HG02852 (cell line): ENCODE results near the gene SRGAP1.
A peak's percentile ranks its signal among the peaks of the same experiment; 100 is the strongest.
"Not testable (repeated sequence)": the region's sequence is repeated elsewhere in the genome, so short reads cannot be mapped to it uniquely, and the experiment has no call there.

Experiments used
- ATAC-seq: cut with Tn5 transposase; IDR thresholded peaks from one replicate; pipeline ENCODE4 v1.9.1; 2021; ENCODE audit warnings: mild to moderate bottlenecking, moderate library complexity; ENCODE audit not compliant: unreplicated experiment

The SRGAP1 gene

DNA sequence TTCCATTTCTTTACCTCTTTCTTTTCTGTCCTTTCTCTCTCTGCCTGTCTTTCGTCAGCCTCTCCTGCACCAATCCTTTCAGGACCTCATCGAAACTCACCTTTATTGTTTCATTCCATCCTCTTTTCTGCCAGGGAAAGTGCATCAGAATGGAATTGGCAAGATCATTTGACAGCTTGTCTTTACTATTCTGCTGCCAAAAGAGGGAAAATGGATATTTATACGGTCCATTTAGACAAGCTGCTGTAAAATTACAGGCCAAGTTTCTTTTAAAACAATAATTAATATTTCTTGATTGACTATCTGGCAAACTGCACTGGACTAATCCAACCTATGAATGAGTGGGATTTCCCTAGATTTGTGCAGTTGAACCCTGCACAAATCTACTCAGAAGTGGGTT lies 7.6 kb upstream of the SRGAP1 start:
- no peak for ATAC-seq

GRCh38 chr12:63838411-63838810 lies 6.1 kb upstream of the SRGAP1 start:
- ATAC-seq = no peak

- no peak for ATAC-seq
Observed at GRCh38 chr12:63841011-63841410, 3.5 kb upstream of the SRGAP1 start.

DNA sequence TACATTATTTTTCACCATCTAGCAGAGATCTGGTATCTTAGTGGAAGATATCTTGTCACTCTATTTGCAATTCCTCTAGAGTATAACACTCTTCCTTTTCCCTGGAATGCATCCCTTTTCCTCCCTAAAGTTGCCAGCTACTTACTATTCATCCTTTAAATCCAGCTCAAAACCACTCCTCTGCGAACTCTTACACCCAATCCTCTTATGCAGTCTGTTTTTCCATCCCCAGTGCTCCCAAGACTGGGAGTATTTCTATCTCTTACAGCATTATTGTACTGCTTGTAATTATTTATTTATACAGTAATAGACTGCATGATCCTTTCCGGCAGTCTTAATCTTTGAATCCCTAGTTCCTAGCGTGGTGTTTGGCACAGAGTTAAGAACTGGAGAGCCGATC lies 2.9 kb upstream of the SRGAP1 start:
- no peak for ATAC-seq

DNA sequence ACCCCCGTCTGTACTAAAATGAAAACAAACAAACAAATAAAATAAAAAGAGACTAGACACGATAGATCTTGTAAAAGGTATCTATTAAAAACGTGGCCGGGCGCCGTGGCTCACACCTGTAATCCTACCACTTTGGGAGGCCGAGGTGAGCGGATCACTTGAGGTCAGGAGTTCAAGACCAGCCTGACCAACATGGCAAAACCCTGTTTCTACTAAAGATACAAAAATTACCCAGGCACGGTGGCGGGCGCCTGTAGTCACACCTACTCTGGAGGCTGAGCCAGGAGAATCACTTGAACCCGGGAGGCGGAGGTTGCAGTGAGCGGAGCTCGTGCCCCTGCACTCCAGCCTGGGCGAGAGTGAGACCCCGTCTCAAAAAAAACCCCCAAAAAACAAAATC lies 1.8 kb upstream of the SRGAP1 start:
- ATAC-seq = not testable (repeated sequence)

DNA sequence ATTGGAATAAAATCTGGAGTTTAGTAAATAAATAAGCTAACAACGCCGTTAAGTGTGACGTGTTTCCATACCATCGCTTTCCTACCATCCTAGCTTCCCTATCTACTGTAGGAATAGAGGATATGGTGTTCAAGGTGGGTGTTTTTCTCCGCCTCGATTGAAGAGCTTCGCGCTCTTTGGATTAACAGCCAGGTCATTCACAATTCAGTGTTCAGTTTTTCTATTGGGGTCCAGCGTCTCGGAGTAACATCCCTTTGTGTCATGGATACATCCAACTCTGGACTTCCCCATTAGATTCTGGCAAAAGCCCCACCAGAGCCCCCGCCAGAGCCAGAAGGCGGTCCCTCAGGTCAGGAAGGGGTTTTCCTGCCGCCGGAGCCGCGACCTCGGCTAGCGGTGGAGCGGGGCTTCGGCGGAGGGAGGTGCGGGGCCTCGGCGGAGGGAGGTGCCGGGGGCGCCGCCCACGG lies 1.2 kb upstream of the SRGAP1 start:
- ATAC-seq = no peak

- ATAC-seq = peak; percentile 95
Observed at GRCh38 chr12:63843721-63844390, 644 bp upstream of the SRGAP1 start.

GRCh38 chr12:63845726-63846125 lies 1.2 kb downstream of the SRGAP1 start:
- no peak for ATAC-seq

- ATAC-seq = no peak
Observed at GRCh38 chr12:63846238-63846967, 1.9 kb downstream of the SRGAP1 start.

GRCh38 chr12:63848450-63848849 lies 4.0 kb downstream of the SRGAP1 start:
- ATAC-seq = no peak

- ATAC-seq = no peak
Observed at GRCh38 chr12:63849106-63849620, 4.7 kb downstream of the SRGAP1 start.

GRCh38 chr12:63849641-63850040 lies 5.1 kb downstream of the SRGAP1 start:
- ATAC-seq = no peak

DNA sequence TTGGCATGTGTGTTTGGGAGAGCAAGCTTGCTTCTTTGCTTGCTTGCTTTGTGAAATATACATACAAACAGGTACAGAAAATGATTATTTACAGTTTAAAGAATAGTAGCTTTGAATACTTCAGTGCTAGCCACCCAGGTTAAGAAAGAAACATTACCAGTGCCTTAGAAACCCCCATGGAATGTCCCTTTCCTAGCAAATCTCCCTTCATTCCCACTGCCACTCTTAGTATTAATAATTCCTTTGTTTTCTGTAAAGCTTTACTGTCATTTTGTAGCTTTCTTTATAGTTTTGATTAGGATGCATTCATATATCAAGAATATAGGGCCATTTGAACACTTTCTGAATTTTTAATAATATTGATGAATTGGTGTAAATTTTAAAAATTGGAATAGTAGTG lies 9.5 kb downstream of the SRGAP1 start:
- peak; percentile 45 for ATAC-seq

DNA sequence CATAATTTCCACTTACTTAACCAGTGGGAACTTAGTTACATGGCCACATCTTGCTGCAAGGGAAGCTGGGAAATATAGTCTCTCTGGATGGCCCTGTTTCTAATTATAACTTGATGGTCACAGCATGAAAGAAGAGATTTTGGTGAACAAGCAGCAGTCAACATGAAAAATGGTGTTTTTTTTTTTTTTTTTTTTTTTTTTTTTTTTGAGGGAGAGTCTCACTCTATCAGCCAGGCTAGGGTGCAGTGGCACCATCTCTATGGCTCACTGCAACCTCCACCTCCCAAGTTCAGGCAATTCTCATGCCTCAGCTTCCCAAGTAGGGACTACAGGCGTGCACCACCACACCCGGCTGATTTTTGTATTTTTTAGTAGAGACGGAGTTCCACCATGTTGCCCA lies 10.8 kb downstream of the SRGAP1 start:
- ATAC-seq = no peak

- ATAC-seq = no peak
Observed at GRCh38 chr12:63857771-63858670, 13.5 kb downstream of the SRGAP1 start.

GRCh38 chr12:63859880-63860279 lies 15.4 kb downstream of the SRGAP1 start:
- ATAC-seq = not testable (repeated sequence)

DNA sequence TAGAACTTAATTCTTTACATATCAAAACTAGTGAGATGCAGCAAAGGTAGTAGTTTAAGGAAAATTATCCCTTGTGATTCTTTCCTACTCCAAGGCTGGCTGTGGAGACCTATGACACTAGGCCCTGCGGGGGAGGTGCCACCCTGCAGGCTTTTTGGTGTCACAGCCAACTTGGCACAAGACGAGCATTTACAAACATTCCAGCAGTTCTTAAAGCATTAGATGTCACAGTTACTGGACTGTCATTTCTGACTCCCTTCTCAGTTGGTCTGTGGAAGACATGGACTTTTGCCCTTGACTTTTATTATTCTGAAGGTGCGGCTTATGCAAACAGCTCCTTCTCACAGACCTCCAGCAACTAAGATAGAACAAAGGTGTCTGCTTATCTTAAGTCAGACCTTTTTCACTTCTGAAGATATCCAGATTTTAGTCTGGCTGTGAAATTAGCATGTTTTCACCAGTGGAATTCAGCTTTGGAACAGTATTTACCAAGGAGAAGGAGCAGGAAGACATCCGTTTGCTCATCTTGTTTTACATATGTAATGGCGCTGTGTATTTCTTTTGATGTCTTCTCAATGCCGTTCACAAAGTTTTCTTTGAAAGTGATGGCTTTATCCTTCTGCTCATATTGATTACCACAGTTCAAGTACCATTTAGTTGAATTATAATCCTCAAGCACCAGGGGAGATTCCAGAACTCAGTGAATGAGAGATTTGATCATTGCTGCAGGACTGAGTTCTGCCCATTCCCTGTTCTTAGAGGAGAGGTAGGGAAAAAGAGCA lies 17.9 kb downstream of the SRGAP1 start:
- ATAC-seq = no peak

DNA sequence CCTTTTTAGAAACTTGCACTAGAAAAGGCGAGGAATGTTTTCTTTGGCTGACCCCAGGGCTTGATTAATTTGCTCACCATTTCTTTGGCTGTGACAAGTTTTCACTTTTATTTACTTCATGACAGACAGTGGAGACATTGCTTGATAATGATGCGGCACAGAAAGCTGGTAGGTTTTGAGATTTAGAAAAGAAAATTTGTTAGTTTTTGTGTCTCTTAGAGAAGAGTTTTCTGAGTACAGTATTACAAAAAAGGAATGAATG lies 18.4 kb downstream of the SRGAP1 start:
- no peak for ATAC-seq

DNA sequence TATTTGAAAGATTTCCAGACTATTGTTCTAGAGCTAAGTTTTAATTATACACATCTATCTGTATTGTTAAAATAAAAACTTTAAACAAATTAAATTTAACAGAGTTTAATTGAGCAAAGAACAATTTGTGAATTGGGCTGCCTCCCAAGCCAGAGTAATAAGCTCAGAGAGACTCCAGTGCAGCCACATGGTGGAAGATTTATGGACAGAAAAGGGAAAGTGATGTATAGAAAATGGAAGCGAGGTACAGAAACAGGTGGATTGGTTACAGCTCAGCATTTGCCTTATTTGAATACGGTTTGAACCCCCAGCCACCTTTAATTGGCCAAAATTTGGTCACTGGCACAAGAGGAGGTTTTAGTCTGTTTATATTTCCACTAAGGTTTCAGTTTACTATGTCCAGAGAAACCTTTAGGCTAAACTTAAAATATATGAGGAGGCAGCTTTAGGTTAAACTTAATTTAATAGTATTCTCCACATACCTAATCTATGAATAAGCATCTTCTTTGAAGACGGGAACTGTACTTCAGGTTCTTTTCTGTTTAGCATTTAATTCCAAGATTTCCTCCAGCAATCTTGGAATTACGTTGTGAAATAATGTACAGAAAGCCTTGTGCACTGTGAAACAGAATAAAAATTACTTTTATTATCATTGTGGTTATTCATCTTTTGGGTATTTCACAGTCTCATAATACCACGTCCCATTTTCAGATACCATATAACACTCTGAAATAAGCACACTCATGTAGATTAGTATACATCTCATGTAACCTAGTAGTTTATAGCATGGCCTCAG lies 19.4 kb downstream of the SRGAP1 start:
- no peak for ATAC-seq

DNA sequence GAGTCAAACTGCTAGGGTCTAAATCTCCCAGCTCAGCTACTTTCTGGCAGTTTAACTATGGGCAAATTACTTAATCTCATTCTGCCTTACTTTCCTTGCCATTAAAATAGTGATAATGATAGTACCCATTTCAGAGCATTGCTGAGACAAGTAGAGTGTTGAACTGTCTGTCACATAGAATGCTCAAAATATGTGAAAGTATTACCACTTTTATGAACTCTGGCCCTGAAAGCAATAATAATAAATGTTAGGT lies 19.9 kb downstream of the SRGAP1 start:
- no peak for ATAC-seq
